H1 (cell line): ENCODE measurements around the gene ADH4. TPM values are rescaled to one million over a fixed set of nuclear protein-coding genes. Genes with fewer than 3 reads are reported as not detected.

Experiments
- CEBPB ChIP-seq: IDR thresholded peaks from 2 replicates; pipeline ENCODE4 v1.6.1; 2012; ENCODE audit warnings: low read depth, low read length
- EGR1 ChIP-seq: IDR thresholded peaks from 2 replicates; pipeline ENCODE4 v1.6.1; 2011; ENCODE audit warnings: low read depth, low read length, borderline replicate concordance
- GABPA ChIP-seq: IDR thresholded peaks from 2 replicates; pipeline ENCODE4 v1.6.1; 2011; ENCODE audit warnings: mild to moderate bottlenecking, low read length, moderate library complexity, borderline replicate concordance; ENCODE audit not compliant: insufficient read depth
- KDM1A ChIP-seq: fragments of 200-600, 300-600 bp; sonication (generic); IDR thresholded peaks from 2 replicates; pipeline ENCODE4 v1.7.1; 2016; ENCODE audit warnings: mild to moderate bottlenecking, low read length, borderline replicate concordance
- RAD21 ChIP-seq, 2 experiments: IDR thresholded peaks in 1 of 2; conservative IDR thresholded peaks in 1 of 2; 2 replicates each; pipeline ENCODE4 v1.6.1; 2011; ENCODE audit warnings: low read depth in 2 of 2, low read length in 2 of 2, improper control_type of control experiment in 1 of 2, inconsistent platforms in 1 of 2, mild to moderate bottlenecking in 1 of 2, moderate library complexity in 1 of 2
- RNF2 ChIP-seq: fragments of 200-900, 300-1000 bp; sonication (generic); IDR thresholded peaks from 2 replicates; pipeline ENCODE4 v1.7.1; 2016; ENCODE audit warnings: borderline replicate concordance, low read depth, mild to moderate bottlenecking, antibody characterized with exemption, low read length; ENCODE audit not compliant: poor library complexity, severe bottlenecking; ENCODE audit errors: missing control alignments
- SIRT6 ChIP-seq: IDR thresholded peaks from one replicate; pipeline ENCODE4 v1.7.1; 2012; ENCODE audit warnings: low read length, inconsistent platforms
- SRF ChIP-seq: IDR thresholded peaks from 2 replicates; pipeline ENCODE4 v1.6.1; 2011; ENCODE audit warnings: mild to moderate bottlenecking, low read depth, low read length, moderate library complexity
- SUZ12 ChIP-seq: fragments of 200-600 bp; sonication (generic); IDR thresholded peaks from 2 replicates; pipeline ENCODE4 v1.6.1; 2012; ENCODE audit warnings: mild to moderate bottlenecking, inconsistent platforms, low read length, moderate library complexity, mixed read lengths
- ZNF274 ChIP-seq: IDR thresholded peaks from 2 replicates; pipeline ENCODE4 v1.7.0; 2012; ENCODE audit warnings: low read length, borderline replicate concordance; ENCODE audit errors: extremely low read depth
- polyA plus RNA-seq, 7 experiments: library from polyadenylated mRNA; depleted of rRNA in 3 of 7; stranded (reverse) in 5 of 7; unstranded in 2 of 7; fragments of >200 nt in 5 of 7; fragments of 200-250 nt in 2 of 7; gene quantifications; 1 replicate in 5 of 7; 2 replicates in 1 of 7; 4 replicates in 1 of 7; pipeline versions ENCODE4 v1.2.1 to v1.2.3, GENCODE V29; 2011 to 2013; ENCODE audit warnings: missing spikeins in 2 of 7, mixed read lengths in 2 of 7
- total RNA-seq: library from RNA; stranded (reverse); fragmentation: NEBNext Ultra II Directional; extraction: Animal tissue kit (Norgen Biotek cat#: 25700); gene quantifications from 2 replicates; pipeline ENCODE4 v1.2.1, GENCODE V29; 2021
- TF ChIP-seq, protein P1 (sequence below): fragments of 300-600 bp; sonication (generic); IDR thresholded peaks from 2 replicates; pipeline ENCODE4 v1.7.1; 2012; ENCODE audit warnings: low read length, moderate library complexity, mild to moderate bottlenecking, inconsistent platforms; ENCODE audit not compliant: insufficient replicate concordance

Gene ADH4
- total and polyA plus RNA-seq, 2 of the 8 experiments (the other 6 are each of a cell fraction or from before 2014, with no cell fraction given) = not detected

DNA sequence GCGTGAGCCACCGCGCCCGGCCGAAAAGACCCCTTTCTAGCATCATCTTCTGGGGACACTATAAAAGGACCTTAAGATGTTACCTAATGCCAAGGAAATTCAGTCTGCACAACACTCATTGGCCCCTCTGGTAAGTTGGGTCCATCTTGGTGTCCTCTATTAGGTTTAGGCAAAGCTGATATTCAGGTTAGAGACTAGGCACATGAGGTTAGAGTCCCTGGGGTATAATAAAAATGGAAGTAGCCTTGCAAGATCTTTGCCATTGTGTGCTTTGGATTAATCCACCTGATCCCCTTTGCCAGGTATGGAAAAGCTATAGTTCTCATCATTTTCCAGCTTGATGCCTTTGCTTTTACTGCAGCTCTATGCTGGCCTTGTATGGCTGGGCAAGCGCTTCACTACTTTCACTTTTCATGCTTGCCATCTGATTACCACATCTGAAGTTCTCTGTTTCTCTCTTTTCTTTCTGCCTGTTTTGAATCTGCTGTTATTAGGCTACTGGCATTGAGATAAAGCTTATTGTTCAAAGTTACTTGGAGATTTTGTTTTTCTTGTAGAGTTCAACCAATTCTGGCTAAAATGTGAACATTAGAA lies 5.4 kb upstream of the ADH4 start (continued):
- TF ChIP-seq, protein P1, sequence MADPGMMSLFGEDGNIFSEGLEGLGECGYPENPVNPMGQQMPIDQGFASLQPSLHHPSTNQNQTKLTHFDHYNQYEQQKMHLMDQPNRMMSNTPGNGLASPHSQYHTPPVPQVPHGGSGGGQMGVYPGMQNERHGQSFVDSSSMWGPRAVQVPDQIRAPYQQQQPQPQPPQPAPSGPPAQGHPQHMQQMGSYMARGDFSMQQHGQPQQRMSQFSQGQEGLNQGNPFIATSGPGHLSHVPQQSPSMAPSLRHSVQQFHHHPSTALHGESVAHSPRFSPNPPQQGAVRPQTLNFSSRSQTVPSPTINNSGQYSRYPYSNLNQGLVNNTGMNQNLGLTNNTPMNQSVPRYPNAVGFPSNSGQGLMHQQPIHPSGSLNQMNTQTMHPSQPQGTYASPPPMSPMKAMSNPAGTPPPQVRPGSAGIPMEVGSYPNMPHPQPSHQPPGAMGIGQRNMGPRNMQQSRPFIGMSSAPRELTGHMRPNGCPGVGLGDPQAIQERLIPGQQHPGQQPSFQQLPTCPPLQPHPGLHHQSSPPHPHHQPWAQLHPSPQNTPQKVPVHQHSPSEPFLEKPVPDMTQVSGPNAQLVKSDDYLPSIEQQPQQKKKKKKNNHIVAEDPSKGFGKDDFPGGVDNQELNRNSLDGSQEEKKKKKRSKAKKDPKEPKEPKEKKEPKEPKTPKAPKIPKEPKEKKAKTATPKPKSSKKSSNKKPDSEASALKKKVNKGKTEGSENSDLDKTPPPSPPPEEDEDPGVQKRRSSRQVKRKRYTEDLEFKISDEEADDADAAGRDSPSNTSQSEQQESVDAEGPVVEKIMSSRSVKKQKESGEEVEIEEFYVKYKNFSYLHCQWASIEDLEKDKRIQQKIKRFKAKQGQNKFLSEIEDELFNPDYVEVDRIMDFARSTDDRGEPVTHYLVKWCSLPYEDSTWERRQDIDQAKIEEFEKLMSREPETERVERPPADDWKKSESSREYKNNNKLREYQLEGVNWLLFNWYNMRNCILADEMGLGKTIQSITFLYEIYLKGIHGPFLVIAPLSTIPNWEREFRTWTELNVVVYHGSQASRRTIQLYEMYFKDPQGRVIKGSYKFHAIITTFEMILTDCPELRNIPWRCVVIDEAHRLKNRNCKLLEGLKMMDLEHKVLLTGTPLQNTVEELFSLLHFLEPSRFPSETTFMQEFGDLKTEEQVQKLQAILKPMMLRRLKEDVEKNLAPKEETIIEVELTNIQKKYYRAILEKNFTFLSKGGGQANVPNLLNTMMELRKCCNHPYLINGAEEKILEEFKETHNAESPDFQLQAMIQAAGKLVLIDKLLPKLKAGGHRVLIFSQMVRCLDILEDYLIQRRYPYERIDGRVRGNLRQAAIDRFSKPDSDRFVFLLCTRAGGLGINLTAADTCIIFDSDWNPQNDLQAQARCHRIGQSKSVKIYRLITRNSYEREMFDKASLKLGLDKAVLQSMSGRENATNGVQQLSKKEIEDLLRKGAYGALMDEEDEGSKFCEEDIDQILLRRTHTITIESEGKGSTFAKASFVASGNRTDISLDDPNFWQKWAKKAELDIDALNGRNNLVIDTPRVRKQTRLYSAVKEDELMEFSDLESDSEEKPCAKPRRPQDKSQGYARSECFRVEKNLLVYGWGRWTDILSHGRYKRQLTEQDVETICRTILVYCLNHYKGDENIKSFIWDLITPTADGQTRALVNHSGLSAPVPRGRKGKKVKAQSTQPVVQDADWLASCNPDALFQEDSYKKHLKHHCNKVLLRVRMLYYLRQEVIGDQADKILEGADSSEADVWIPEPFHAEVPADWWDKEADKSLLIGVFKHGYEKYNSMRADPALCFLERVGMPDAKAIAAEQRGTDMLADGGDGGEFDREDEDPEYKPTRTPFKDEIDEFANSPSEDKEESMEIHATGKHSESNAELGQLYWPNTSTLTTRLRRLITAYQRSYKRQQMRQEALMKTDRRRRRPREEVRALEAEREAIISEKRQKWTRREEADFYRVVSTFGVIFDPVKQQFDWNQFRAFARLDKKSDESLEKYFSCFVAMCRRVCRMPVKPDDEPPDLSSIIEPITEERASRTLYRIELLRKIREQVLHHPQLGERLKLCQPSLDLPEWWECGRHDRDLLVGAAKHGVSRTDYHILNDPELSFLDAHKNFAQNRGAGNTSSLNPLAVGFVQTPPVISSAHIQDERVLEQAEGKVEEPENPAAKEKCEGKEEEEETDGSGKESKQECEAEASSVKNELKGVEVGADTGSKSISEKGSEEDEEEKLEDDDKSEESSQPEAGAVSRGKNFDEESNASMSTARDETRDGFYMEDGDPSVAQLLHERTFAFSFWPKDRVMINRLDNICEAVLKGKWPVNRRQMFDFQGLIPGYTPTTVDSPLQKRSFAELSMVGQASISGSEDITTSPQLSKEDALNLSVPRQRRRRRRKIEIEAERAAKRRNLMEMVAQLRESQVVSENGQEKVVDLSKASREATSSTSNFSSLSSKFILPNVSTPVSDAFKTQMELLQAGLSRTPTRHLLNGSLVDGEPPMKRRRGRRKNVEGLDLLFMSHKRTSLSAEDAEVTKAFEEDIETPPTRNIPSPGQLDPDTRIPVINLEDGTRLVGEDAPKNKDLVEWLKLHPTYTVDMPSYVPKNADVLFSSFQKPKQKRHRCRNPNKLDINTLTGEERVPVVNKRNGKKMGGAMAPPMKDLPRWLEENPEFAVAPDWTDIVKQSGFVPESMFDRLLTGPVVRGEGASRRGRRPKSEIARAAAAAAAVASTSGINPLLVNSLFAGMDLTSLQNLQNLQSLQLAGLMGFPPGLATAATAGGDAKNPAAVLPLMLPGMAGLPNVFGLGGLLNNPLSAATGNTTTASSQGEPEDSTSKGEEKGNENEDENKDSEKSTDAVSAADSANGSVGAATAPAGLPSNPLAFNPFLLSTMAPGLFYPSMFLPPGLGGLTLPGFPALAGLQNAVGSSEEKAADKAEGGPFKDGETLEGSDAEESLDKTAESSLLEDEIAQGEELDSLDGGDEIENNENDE = no peak
- no peak for TF ChIP-seq GABPA
- no peak for TF ChIP-seq SIRT6
- no peak for TF ChIP-seq RNF2
- TF ChIP-seq CEBPB = no peak
- TF ChIP-seq SRF = no peak
- no peak for TF ChIP-seq SUZ12
- no peak for TF ChIP-seq EGR1
- no peak for TF ChIP-seq RAD21 (IDR thresholded peaks at IDR 0.05 in 1 of 2, conservative IDR thresholded peaks at IDR 0.05 in 1 of 2; ENCODE audit: low read depth in 2 of 2, low read length in 2 of 2)
- TF ChIP-seq KDM1A = no peak
- TF ChIP-seq ZNF274 = no peak
